ENCODE data around the gene SIAH1. TPM values are rescaled to one million over a fixed set of nuclear protein-coding genes. Genes with fewer than 3 reads are reported as not detected.
A peak's percentile ranks its signal among the peaks of the same experiment; 100 is the strongest.
"Not testable (repeated sequence)": the region's sequence is repeated elsewhere in the genome, so short reads cannot be mapped to it uniquely, and the experiment has no call there.

Gene SIAH1
- total RNA-seq, 2 donors from 2014 or later, result 15.2 to 16.1 TPM

- ATAC-seq, result no peak
- intact Hi-C loops (cut with DNase I), result loop anchor here (5.0 to 10.0 kb wide), 2 partner anchors 168 to 265 kb away; no protein-coding TSS in a partner anchor
- TF ChIP-seq POLR2A (IDR thresholded peaks at IDR 0.05), result no peak
- TF ChIP-seq CTCF (IDR thresholded peaks at IDR 0.05), result no peak
- H3K9me3 ChIP-seq, result no peaks in the 10 kb centered on the region
- no peak overlapping the region for H3K4me3 ChIP-seq
- no peak for DNase-seq
- peaks cover 3 to 7% of the 10 kb centered on the region in 2 donors for H3K36me3 ChIP-seq (replicated peaks in 1 of 2; ENCODE audit: insufficient read depth in 1 of 2, low read depth in 2 of 2)
- no peaks in the 10 kb centered on the region for H3K27me3 ChIP-seq
- 70 to 81% methylated on average over 4 of the region's 4 CpGs for WGBS, 2 donors
- no peak overlapping the region for H3K27ac ChIP-seq
- no peaks in the 10 kb centered on the region for H3K4me1 ChIP-seq
Observed at GRCh38 chr16:48356633-48357376, 28.4 kb downstream of the SIAH1 start.

- Histone ChIP-seq H3K36me3 (replicated peaks in 1 of 2; ENCODE audit: insufficient read depth in 1 of 2, low read depth in 2 of 2) (peaks cover 10 to 12% of the 10 kb centered on the region in 2 donors), H3K4me3 (no peak overlapping the region), H3K4me1 (no peaks in the 10 kb centered on the region), H3K27me3 (no peaks in the 10 kb centered on the region), H3K27ac (no peak overlapping the region), H3K9me3 (no peaks in the 10 kb centered on the region)
- WGBS, 2 donors, result 84 to 89% methylated on average over 11 of the region's 11 CpGs
- DNase-seq (no peak), ATAC-seq (no peak)
- TF ChIP-seq CTCF (IDR thresholded peaks at IDR 0.05), result no peak
- no peak for TF ChIP-seq POLR2A (IDR thresholded peaks at IDR 0.05)
- intact Hi-C loops (cut with DNase I), result loop anchor here (5.0 to 10.0 kb wide), 2 partner anchors 170 to 267 kb away; no protein-coding TSS in a partner anchor
Observed at GRCh38 chr16:48354877-48355855, 30.0 kb downstream of the SIAH1 start.

- not testable (repeated sequence) for H3K4me3 ChIP-seq, H3K9me3 ChIP-seq, H3K4me1 ChIP-seq, H3K27me3 ChIP-seq, DNase-seq, ATAC-seq, H3K27ac ChIP-seq
- 94 to 97% methylated on average over 5 of the region's 5 CpGs for WGBS, 2 donors
- H3K36me3 ChIP-seq (replicated peaks in 1 of 2; ENCODE audit: insufficient read depth in 1 of 2, low read depth in 2 of 2), result peaks cover 11 to 12% of the 10 kb centered on the region in 2 donors
- intact Hi-C loops (cut with DNase I), result loop anchor here (10.0 kb wide), 1 partner anchor 170 kb away; no protein-coding TSS in a partner anchor
Observed at GRCh38 chr16:48354385-48354784, 30.8 kb downstream of the SIAH1 start.

- TF ChIP-seq CTCF (IDR thresholded peaks at IDR 0.05) (peak; percentile 72 to 97 (median 88)), POLR2A (IDR thresholded peaks at IDR 0.05) (no peak)
- no peak overlapping the region for H3K27ac ChIP-seq
- H3K36me3 ChIP-seq (replicated peaks in 1 of 2; ENCODE audit: insufficient read depth in 1 of 2, low read depth in 2 of 2), result peaks cover 12 to 13% of the 10 kb centered on the region in 2 donors
- ATAC-seq (peak; percentile 88), DNase-seq (peak; percentile 61 to 77 (median 68))
- intact Hi-C loops (cut with DNase I), result loop anchor here (10.0 kb wide), 1 partner anchor 171 kb away; no protein-coding TSS in a partner anchor
- WGBS, 2 donors, result 32% methylated on average over 7 of the region's 7 CpGs
- no peaks in the 10 kb centered on the region for H3K9me3 ChIP-seq
- no peak overlapping the region for H3K4me3 ChIP-seq
- H3K4me1 ChIP-seq, result no peaks in the 10 kb centered on the region
- H3K27me3 ChIP-seq, result no peaks in the 10 kb centered on the region
Observed at GRCh38 chr16:48353565-48354163, 31.5 kb downstream of the SIAH1 start.

Data from body of pancreas (tissue), 4 donors.